HepG2 (cell line): ENCODE data around the gene CRYZ. TPM values are rescaled to one million over a fixed set of nuclear protein-coding genes. Genes with fewer than 3 reads are reported as not detected.

Experiments
- ATAC-seq: fragments of 200-7000 bp; cut with Tn5 transposase; 3 replicates; pipeline ENCODE4 v1.9.1; 2020; ENCODE audit warnings: mild to moderate bottlenecking, moderate library complexity
- BruUV-seq: library from RNA; stranded (reverse); fragments of 400-500 nt; replicated peaks from 2 replicates; lab custom pipeline; 2021; lab: Mats Ljungman, UMichigan
- CTCF ChIA-PET: fragments of 300-600 bp; formaldehyde crosslinking; extraction: SDS; loops from one replicate; lab custom pipeline; 2021; ENCODE audit warnings: low total read pairs, inconsistent platforms, low intra/inter-chr PET ratio; lab: Yijun Ruan, JAX
- POLR2A ChIA-PET: fragments of 350-600 bp; sonication (Branson Sonifier 250); formaldehyde crosslinking; loops from one replicate; lab custom pipeline; 2020; ENCODE audit warnings: antibody characterized with exemption, inconsistent platforms; lab: Yijun Ruan, JAX
- DNase-seq: peaks from one replicate; pipeline ENCODE4 v3.0.0-alpha.2; 2015; ENCODE audit warnings: low spot score
- FAIRE-seq: peaks from 3 replicates; lab custom pipeline; 2011; peaks lifted over from hg19 to GRCh38; lab: Jason Lieb, UNC
- H2AFZ ChIP-seq: one replicate; pipeline ENCODE4 v1.6.1; 2011; ENCODE audit warnings: low read length, inconsistent platforms
- H3K27ac ChIP-seq: fragments of 300-600 bp; 3 replicates; pipeline ENCODE4 v1.8.0; 2011; ENCODE audit warnings: mixed run types, mild to moderate bottlenecking, mixed read lengths, low read length, inconsistent platforms; ENCODE audit not compliant: insufficient read depth; ENCODE audit errors: extremely low read length
- H3K27me3 ChIP-seq, 2 experiments: fragments of 200-600 bp in 1 of 2; 2 replicates in 1 of 2; 3 replicates in 1 of 2; pipeline versions ENCODE4 v1.6.0 to v1.8.0; 2011; ENCODE audit warnings: low read length in 2 of 2, mild to moderate bottlenecking in 2 of 2, moderate library complexity in 2 of 2, inconsistent platforms in 1 of 2; ENCODE audit not compliant: insufficient read depth in 2 of 2, control insufficient read depth in 1 of 2
- H3K36me3 ChIP-seq, 2 experiments: fragments of 200-600 bp in 1 of 2; replicated peaks in 1 of 2; 2 replicates in 1 of 2; 3 replicates in 1 of 2; pipeline versions ENCODE4 v1.5.1 to v1.8.0; 2011; ENCODE audit warnings: low read length in 2 of 2, inconsistent platforms in 1 of 2; ENCODE audit not compliant: insufficient read depth in 2 of 2, control insufficient read depth in 1 of 2
- H3K4me1 ChIP-seq: 2 replicates; pipeline ENCODE4 v1.5.1; 2012; ENCODE audit warnings: low read length, inconsistent platforms; ENCODE audit not compliant: insufficient read depth
- H3K4me2 ChIP-seq: 2 replicates; pipeline ENCODE4 v1.6.0; 2011; ENCODE audit warnings: low read depth, low read length, inconsistent platforms
- H3K4me3 ChIP-seq, 3 experiments: fragments of 200-600 bp in 1 of 3; sonication (generic), shearing (Covaris generic) in 1 of 3; replicated peaks in 1 of 3; 2 replicates each; pipeline ENCODE4 v1.5.1; 2011 to 2016; ENCODE audit warnings: low read length in 3 of 3, inconsistent platforms in 2 of 3, low read depth in 2 of 3, mild to moderate bottlenecking in 2 of 3, control low read depth in 1 of 3, mixed read lengths in 1 of 3; ENCODE audit not compliant: insufficient read depth in 1 of 3
- H3K79me2 ChIP-seq: one replicate; pipeline ENCODE4 v1.6.1; 2011; ENCODE audit warnings: low read length, inconsistent platforms; ENCODE audit not compliant: insufficient read depth
- H3K9ac ChIP-seq: 2 replicates; pipeline ENCODE4 v1.6.0; 2011; ENCODE audit warnings: mild to moderate bottlenecking, low read depth, low read length, inconsistent platforms; ENCODE audit not compliant: insufficient read depth
- H3K9me3 ChIP-seq: 2 replicates; pipeline ENCODE4 v1.5.1; 2012; ENCODE audit warnings: mild to moderate bottlenecking, low read length
- H4K20me1 ChIP-seq: 2 replicates; pipeline ENCODE4 v1.6.0; 2011; ENCODE audit warnings: inconsistent platforms, mild to moderate bottlenecking, low read length, moderate library complexity; ENCODE audit not compliant: insufficient read depth
- EEA1 ChIP-seq: sonication (generic); formaldehyde crosslinking; IDR thresholded peaks from 2 replicates; pipeline ENCODE4 v1.5.1; 2020; ENCODE audit warnings: mild to moderate bottlenecking, missing genetic modification reagents, borderline replicate concordance
- HDAC6 ChIP-seq: fragments of 200-600 bp; sonication (generic); IDR thresholded peaks from 2 replicates; pipeline ENCODE4 v1.7.0; 2017; ENCODE audit warnings: mild to moderate bottlenecking, antibody characterized with exemption, low read length, low read depth
- IRF9 ChIP-seq: sonication (generic); formaldehyde crosslinking; IDR thresholded peaks from 2 replicates; pipeline ENCODE4 v1.8.0; 2022; ENCODE audit warnings: missing genetic modification reagents, mild to moderate bottlenecking, borderline replicate concordance
- ZNF142 ChIP-seq: sonication (generic); formaldehyde crosslinking; IDR thresholded peaks from 2 replicates; pipeline ENCODE4 v1.4.0; 2020; ENCODE audit warnings: missing genetic modification reagents
- ZNF607 ChIP-seq: sonication (generic); formaldehyde crosslinking; IDR thresholded peaks from 2 replicates; pipeline ENCODE4 v1.5.1; 2020; ENCODE audit warnings: missing genetic modification reagents, mild to moderate bottlenecking, borderline replicate concordance
- WGBS: methylation state at CpG from one replicate; pipeline ENCODE4 v1.1.6; 2017; ENCODE audit warnings: low lambda C conversion rate; 5-methylcytosine and 5-hydroxymethylcytosine counted together
- in situ Hi-C: cut with HindIII; loops from 2 replicates; pipeline ENCODE4 v1.10.0; 2017; ENCODE audit warnings: low pct_unique_long_range_greater_than_20kb; ENCODE audit not compliant: extremely low pct_ligation_motif_present
- intact Hi-C: fragments of 100-400 bp; cut with micrococcal nuclease; formaldehyde crosslinking; loops from one replicate; pipeline ENCODE4 v1.10.0; 2022; ENCODE audit not compliant: unreplicated experiment
- polyA plus RNA-seq, 8 experiments: library from polyadenylated mRNA; depleted of rRNA in 3 of 8; stranded (reverse) in 7 of 8; unstranded in 1 of 8; fragments of >200 nt; fragmentation: Illumina TruSeq in 4 of 8; extraction: Trizol in 4 of 8; gene quantifications; 2 replicates each; pipeline versions ENCODE4 v1.2.1 to v1.2.3, GENCODE V29; 2011 to 2016; ENCODE audit warnings: low read depth in 4 of 8, missing spikeins in 1 of 8, mixed read lengths in 1 of 8; ENCODE audit not compliant: insufficient read depth in 1 of 8
- total RNA-seq, 5 experiments: library from RNA; depleted of rRNA; stranded (reverse); fragments of >200 nt; fragmentation: Illumina TruSeq; extraction: Trizol; gene quantifications; 2 replicates each; pipeline ENCODE4 v1.2.3, GENCODE V29; 2016; ENCODE audit warnings: low read depth in 1 of 5

The CRYZ gene
- total and polyA plus RNA-seq, 2 of the 13 experiments (the other 11 are each of a cell fraction or from before 2014, with no cell fraction given): 115 to 211 TPM

- Histone ChIP-seq H3K4me3 (no peak overlapping the region), H3K27me3 (no peaks in the 10 kb centered on the region), H3K4me1 (peaks cover 8% of the 10 kb centered on the region), H3K36me3 (no peaks in the 10 kb centered on the region)
- WGBS: 74% methylated on average over 4 of the region's 4 CpGs
- ATAC-seq (no peak), FAIRE-seq (no peak), DNase-seq (no peak)
- BruUV-seq: no TSS peak
- TF ChIP-seq ZNF142 (no peak), ZNF607 (CRISPR knock-in tag) (no peak), HDAC6 (no peak), IRF9 (CRISPR knock-in tag) (no peak), EEA1 (CRISPR knock-in tag) (no peak)
- TF ChIP-seq, all 625 proteins: peak for 0
- CTCF ChIA-PET: interaction anchor here (1.6 kb wide), 1 partner anchor 42 kb away, joined by 5 read pairs; the partner anchor contains the start of genes CRYZ and TYW3
- Histone ChIP-seq H3K9me3 (no peaks in the 10 kb centered on the region), H2AFZ (no peak overlapping the region), H3K9ac (no peak overlapping the region), H4K20me1 (no peaks in the 10 kb centered on the region), H3K4me2 (no peak overlapping the region), H3K27ac (no peak overlapping the region), H3K79me2 (no peaks in the 10 kb centered on the region)
- intact Hi-C loops (loop anchor here (5.0 kb wide), 1 partner anchor 694 kb away; no protein-coding TSS in a partner anchor), in situ Hi-C loops (loop anchor here (25.0 kb wide), 1 partner anchor 854 kb away; no protein-coding TSS in a partner anchor)
- POLR2A ChIA-PET: interaction anchor here (1.6 kb wide), 1 partner anchor 43 kb away, joined by 4 read pairs; no protein-coding TSS in a partner anchor
These were observed 41.9 kb downstream of the CRYZ start for GRCh38 chr1:74690909-74691308.
